ENCODE results near the gene LINC01488.

LINC01488 gene

DNA sequence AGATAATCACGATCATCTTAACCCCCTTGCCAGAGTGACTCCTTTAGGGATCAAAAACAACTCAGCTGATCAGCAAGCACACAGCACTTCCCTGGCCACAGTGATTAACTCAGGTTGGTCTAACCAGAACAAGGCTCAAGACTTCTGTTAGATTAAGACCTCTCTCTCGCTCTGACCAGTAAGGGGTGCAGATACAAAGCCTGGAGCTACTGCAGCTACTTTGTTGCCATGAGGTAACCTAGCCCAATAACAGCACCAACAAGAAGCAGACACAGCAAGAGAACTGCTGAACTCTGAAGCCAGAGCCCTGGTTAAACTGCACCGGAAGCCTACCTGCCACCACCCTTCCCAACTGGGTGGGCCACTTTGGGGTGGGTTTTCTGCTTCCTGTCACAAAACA is 42.0 kb downstream of the LINC01488 start:
- peaks cover 3% of the 10 kb centered on the region; the same call in 1 of the 2 replicates for H3K4me1 ChIP-seq
- no peak for TF ChIP-seq CTCF (IDR thresholded peaks at IDR 0.05; ENCODE audit: low read depth, low read length)
- H3K9me3 ChIP-seq: no peaks in the 10 kb centered on the region
- DNase-seq: no peak
- no peaks in the 10 kb centered on the region for H3K36me3 ChIP-seq
- no peak overlapping the region for H3K4me3 ChIP-seq (ENCODE audit: low read depth, low read length)
- H3K27me3 ChIP-seq: no peaks in the 10 kb centered on the region

- H3K4me3 ChIP-seq (ENCODE audit: low read depth, low read length): no peak overlapping the region
- no peaks in the 10 kb centered on the region for H3K27me3 ChIP-seq
- DNase-seq: no peak
Measured at GRCh38 chr11:69524291-69524882, 42.9 kb downstream of the LINC01488 start.

DNA sequence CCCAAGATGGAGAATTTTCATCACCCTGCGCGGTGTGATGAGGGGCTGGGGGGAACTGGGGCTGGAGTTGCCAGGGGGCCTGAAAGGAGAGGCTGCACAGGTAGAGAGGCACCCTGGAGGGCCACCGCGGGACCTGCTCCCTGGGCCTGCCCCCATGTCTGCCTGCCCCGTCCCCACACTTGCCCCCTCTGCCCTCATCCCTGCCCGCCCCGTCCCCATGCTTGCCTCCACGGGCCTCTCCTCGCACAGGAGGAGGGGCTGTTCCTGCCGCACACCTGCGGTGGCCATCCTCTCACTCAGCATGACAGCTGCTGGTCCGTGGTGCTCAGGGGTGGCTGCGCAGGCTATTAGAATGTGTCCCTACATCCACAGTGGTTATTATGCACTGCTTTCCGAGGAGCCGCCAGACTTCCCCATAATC is 43.5 kb downstream of the LINC01488 start:
- H3K9me3 ChIP-seq: no peaks in the 10 kb centered on the region
- H3K27me3 ChIP-seq: no peaks in the 10 kb centered on the region
- TF ChIP-seq CTCF (IDR thresholded peaks at IDR 0.05; ENCODE audit: low read depth, low read length): no peak
- DNase-seq: no peak
- H3K36me3 ChIP-seq: no peaks in the 10 kb centered on the region
- peaks cover 3% of the 10 kb centered on the region; the same call in 1 of the 2 replicates for H3K4me1 ChIP-seq
- H3K4me3 ChIP-seq (ENCODE audit: low read depth, low read length): no peak overlapping the region

More at GRCh38 chr11:69524291-69524882, 42.9 kb downstream of the LINC01488 start:
- H3K9me3 ChIP-seq: no peaks in the 10 kb centered on the region
- no peak for TF ChIP-seq CTCF (IDR thresholded peaks at IDR 0.05; ENCODE audit: low read depth, low read length)
- no peaks in the 10 kb centered on the region for H3K36me3 ChIP-seq
- peaks cover 3% of the 10 kb centered on the region; the same call in 1 of the 2 replicates for H3K4me1 ChIP-seq

DNA sequence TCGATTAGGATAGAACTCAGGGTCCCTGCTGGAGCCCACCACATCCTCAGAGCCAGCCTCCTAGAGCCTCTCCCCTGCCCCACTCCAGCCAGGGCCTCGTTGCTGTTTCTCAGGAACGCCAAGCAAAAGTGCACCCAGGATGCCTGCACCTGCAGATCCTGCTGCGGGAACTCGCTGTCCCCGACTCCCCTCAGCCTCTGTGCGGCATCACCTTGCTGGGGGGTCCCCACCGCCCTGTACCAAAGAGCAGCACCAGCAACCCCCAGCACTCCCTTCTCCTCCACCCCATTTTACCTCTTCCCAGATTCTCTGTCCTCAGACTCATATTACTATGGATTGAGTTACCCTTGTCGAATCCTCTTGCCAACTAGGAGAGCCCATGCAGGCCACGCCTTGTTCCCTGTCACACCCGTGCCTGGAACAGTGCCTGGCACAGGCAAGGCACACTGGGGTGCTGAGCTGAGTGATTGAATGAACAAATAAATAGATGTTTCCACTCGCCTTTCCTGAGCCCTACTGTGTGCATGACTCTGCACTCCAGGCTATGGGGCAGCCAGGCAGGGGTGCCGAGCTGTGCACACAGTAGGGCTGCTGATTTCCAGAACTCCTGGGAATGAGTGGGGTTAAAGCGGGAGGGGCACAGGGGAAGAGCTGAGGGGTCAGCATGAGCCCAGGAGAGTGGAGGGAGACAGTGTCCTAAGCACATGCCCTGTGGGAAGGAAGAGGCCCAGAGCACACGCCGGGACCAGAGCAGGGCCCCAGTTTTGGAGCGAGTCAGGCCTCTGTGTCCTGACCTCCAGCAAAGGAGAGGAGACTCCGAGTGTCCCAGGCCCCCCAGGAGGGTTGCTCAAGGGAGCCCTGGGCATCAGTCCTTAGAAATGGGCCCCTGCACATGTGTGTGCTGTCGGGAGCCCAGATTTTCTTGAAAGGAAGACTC is 44.3 kb downstream of the LINC01488 start:
- Histone ChIP-seq H3K9me3 (no peaks in the 10 kb centered on the region), H3K36me3 (no peaks in the 10 kb centered on the region), H3K4me3 (ENCODE audit: low read depth, low read length) (no peak overlapping the region), H3K27me3 (no peaks in the 10 kb centered on the region), H3K4me1 (peaks cover 3% of the 10 kb centered on the region; the same call in 1 of the 2 replicates)
- DNase-seq: no peak
- no peak for TF ChIP-seq CTCF (IDR thresholded peaks at IDR 0.05; ENCODE audit: low read depth, low read length)

DNA sequence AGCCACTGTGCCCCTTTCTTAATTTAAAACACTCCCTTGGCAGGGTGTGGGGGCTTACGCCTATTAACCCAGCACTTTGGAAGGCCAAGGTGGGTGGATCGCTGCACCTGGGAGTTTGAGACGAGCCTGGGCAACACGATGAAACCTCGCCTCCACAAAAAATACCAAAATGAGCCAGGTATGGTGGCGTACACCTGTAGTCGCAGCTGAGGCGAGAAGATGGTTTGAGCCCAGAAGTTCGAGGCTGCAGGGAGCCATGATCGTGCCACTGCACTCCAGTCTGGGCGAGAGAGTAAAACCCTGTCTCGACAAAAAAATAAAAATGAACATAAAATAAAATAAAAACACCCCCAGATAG is 45.0 kb downstream of the LINC01488 start:
- no peak for DNase-seq
- TF ChIP-seq CTCF (IDR thresholded peaks at IDR 0.05; ENCODE audit: low read depth, low read length): no peak
- Histone ChIP-seq H3K4me3 (ENCODE audit: low read depth, low read length) (no peak overlapping the region), H3K36me3 (no peaks in the 10 kb centered on the region), H3K4me1 (peaks cover 3% of the 10 kb centered on the region; the same call in 1 of the 2 replicates), H3K9me3 (no peaks in the 10 kb centered on the region), H3K27me3 (no peaks in the 10 kb centered on the region)

DNA sequence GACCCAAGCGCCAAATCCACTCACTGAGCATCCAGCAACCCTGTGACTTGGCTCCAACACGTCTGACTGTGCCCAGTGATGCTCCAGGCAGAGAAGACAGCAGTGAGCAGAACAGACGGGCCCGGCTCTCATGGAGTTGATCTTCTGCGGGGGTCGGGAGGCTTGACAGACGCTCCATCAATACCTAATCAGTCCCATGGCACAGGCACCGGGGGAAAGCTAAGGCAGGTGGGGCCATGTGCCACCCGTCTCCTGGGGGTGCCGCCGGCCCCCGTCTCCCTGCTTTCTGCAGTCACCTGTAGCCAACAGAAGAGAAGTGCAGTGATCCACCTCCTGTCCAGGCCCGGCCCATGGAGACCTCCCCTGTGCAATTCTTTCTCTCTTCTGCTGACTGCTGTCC is 47.5 kb downstream of the LINC01488 start:
- H3K36me3 ChIP-seq: no peaks in the 10 kb centered on the region
- H3K9me3 ChIP-seq: no peaks in the 10 kb centered on the region
- no peak for TF ChIP-seq CTCF (IDR thresholded peaks at IDR 0.05; ENCODE audit: low read depth, low read length)
- peaks cover 3% of the 10 kb centered on the region; the same call in 1 of the 2 replicates for H3K4me1 ChIP-seq
- H3K27me3 ChIP-seq: no peaks in the 10 kb centered on the region
- no peak for DNase-seq
- no peak overlapping the region for H3K4me3 ChIP-seq (ENCODE audit: low read depth, low read length)
